ENCODE results near the gene PLA2G4F. TPM values are rescaled to one million over a fixed set of nuclear protein-coding genes. Genes with fewer than 3 reads are reported as not detected.

PLA2G4F gene
- total and polyA plus RNA-seq, 5 experiments from 2014 or later, result 0.04 TPM; not detected in 4

GRCh38 chr15:42151141-42151561, 5.3 kb downstream of the PLA2G4F start:
- Mint-ChIP-seq H3K4me1 (peaks cover 0 to 4% (median 0%) of the 10 kb centered on the region in 4 donors), H3K36me3 (peaks cover 0 to 2% (median 0%) of the 10 kb centered on the region in 3 donors), H3K27me3 (no peaks in the 10 kb centered on the region), H3K4me3 (peak overlapping the region in 1 of 10 donors; percentile 3), H3K9me3 (no peaks in the 10 kb centered on the region), H3K27ac (peak overlapping the region in 1 of 10 donors; percentile 23)
- ATAC-seq (no peak), DNase-seq (no peak)
- POLR2A ChIA-PET, result no interaction called here

GRCh38 chr15:42150219-42150970, 6.0 kb downstream of the PLA2G4F start:
- Mint-ChIP-seq H3K4me1 (peaks cover 0 to 4% (median 0%) of the 10 kb centered on the region in 4 donors), H3K36me3 (peaks cover 0 to 2% (median 0%) of the 10 kb centered on the region in 3 donors), H3K27me3 (no peaks in the 10 kb centered on the region), H3K4me3 (no peak overlapping the region), H3K9me3 (no peaks in the 10 kb centered on the region), H3K27ac (peak overlapping the region in 1 of 10 donors; percentile 64)
- ATAC-seq (no peak), DNase-seq (no peak)
- POLR2A ChIA-PET, result interaction anchor here (0.6 kb wide), 1 partner anchor 439 kb away, joined by 3 read pairs; no protein-coding TSS in a partner anchor

- H3K36me3 Mint-ChIP-seq, result peaks cover 0 to 2% (median 0%) of the 10 kb centered on the region in 3 donors
- H3K4me1 Mint-ChIP-seq, result peaks cover 0 to 4% (median 0%) of the 10 kb centered on the region in 4 donors
- no peak overlapping the region for H3K4me3 Mint-ChIP-seq
- DNase-seq (no peak), ATAC-seq (no peak)
- peaks cover 0 to 3% (median 0%) of the 10 kb centered on the region in 5 donors for H3K27me3 Mint-ChIP-seq
- POLR2A ChIA-PET, result interaction anchor here (0.6 kb wide), 1 partner anchor 440 kb away, joined by 3 read pairs; no protein-coding TSS in a partner anchor
- no peaks in the 10 kb centered on the region for H3K9me3 Mint-ChIP-seq
- peak overlapping the region in 1 of 10 donors; percentile 64 for H3K27ac Mint-ChIP-seq
Measured at GRCh38 chr15:42149493-42150218, 6.8 kb downstream of the PLA2G4F start.

- Mint-ChIP-seq H3K27ac (no peak overlapping the region), H3K36me3 (peaks cover 0 to 2% (median 0%) of the 10 kb centered on the region in 3 donors)
- ATAC-seq, result no peak
Measured at GRCh38 chr15:42148808-42149492, 7.5 kb downstream of the PLA2G4F start.

GRCh38 chr15:42147431-42147735, 9.1 kb downstream of the PLA2G4F start:
- Mint-ChIP-seq H3K36me3 (peaks cover 0 to 2% (median 0%) of the 10 kb centered on the region in 3 donors), H3K4me3 (no peak overlapping the region), H3K27ac (no peak overlapping the region), H3K4me1 (peaks cover 0 to 4% (median under 1%) of the 10 kb centered on the region in 4 donors), H3K9me3 (no peaks in the 10 kb centered on the region), H3K27me3 (peaks cover 0 to 3% (median 0%) of the 10 kb centered on the region in 5 donors)
- DNase-seq (no peak), ATAC-seq (no peak)
- POLR2A ChIA-PET, result no interaction called here

More at GRCh38 chr15:42148808-42149492, 7.5 kb downstream of the PLA2G4F start:
- POLR2A ChIA-PET, result no interaction called here
- Mint-ChIP-seq H3K4me1 (peaks cover 0 to 4% (median 0%) of the 10 kb centered on the region in 4 donors), H3K9me3 (no peaks in the 10 kb centered on the region), H3K27me3 (peaks cover 0 to 3% (median 0%) of the 10 kb centered on the region in 5 donors), H3K4me3 (no peak overlapping the region)
- DNase-seq, result no peak

- Mint-ChIP-seq H3K9me3 (no peaks in the 10 kb centered on the region), H3K4me3 (no peak overlapping the region)
Measured at GRCh38 chr15:42146551-42147430, 9.6 kb downstream of the PLA2G4F start.

GRCh38 chr15:42145546-42146455, 10.6 kb downstream of the PLA2G4F start:
- H3K27ac Mint-ChIP-seq, result no peak overlapping the region
- no peaks in the 10 kb centered on the region for H3K9me3 Mint-ChIP-seq
- no peaks in the 10 kb centered on the region for H3K36me3 Mint-ChIP-seq
- no peak overlapping the region for H3K4me3 Mint-ChIP-seq
- POLR2A ChIA-PET, result no interaction called here
- H3K4me1 Mint-ChIP-seq, result peaks cover 0 to 2% (median under 1%) of the 10 kb centered on the region in 4 donors
- ATAC-seq, result no peak
- DNase-seq, result no peak
- H3K27me3 Mint-ChIP-seq, result peaks cover 0 to 3% (median 0%) of the 10 kb centered on the region in 5 donors

More at GRCh38 chr15:42146551-42147430, 9.6 kb downstream of the PLA2G4F start:
- Mint-ChIP-seq H3K27ac (no peak overlapping the region), H3K4me1 (peaks cover 0 to 4% (median under 1%) of the 10 kb centered on the region in 4 donors), H3K27me3 (peaks cover 0 to 3% (median 0%) of the 10 kb centered on the region in 5 donors), H3K36me3 (peaks cover 0 to 2% (median 0%) of the 10 kb centered on the region in 3 donors)
- POLR2A ChIA-PET, result no interaction called here
- no peak for ATAC-seq
- DNase-seq, result no peak

- H3K27me3 Mint-ChIP-seq, result peaks cover 0 to 3% (median 0%) of the 10 kb centered on the region in 5 donors
- H3K4me1 Mint-ChIP-seq, result peaks cover 0 to 2% (median under 1%) of the 10 kb centered on the region in 4 donors
- no peak overlapping the region for H3K4me3 Mint-ChIP-seq
- POLR2A ChIA-PET, result no interaction called here
- no peaks in the 10 kb centered on the region for H3K36me3 Mint-ChIP-seq
- ATAC-seq (no peak), DNase-seq (no peak)
- peak overlapping the region in 1 of 10 donors; percentile 24 for H3K27ac Mint-ChIP-seq
- H3K9me3 Mint-ChIP-seq, result no peaks in the 10 kb centered on the region
Measured at GRCh38 chr15:42144841-42145375, 11.5 kb downstream of the PLA2G4F start.

- Mint-ChIP-seq H3K4me3 (no peak overlapping the region), H3K27me3 (peaks cover 0 to 3% (median 0%) of the 10 kb centered on the region in 5 donors), H3K36me3 (no peaks in the 10 kb centered on the region), H3K9me3 (no peaks in the 10 kb centered on the region), H3K27ac (no peak overlapping the region), H3K4me1 (peaks cover 0 to 2% (median under 1%) of the 10 kb centered on the region in 4 donors)
- DNase-seq (peak in 1 of 10 donors; percentile 24), ATAC-seq (no peak)
- POLR2A ChIA-PET, result no interaction called here
Measured at GRCh38 chr15:42143866-42144625, 12.4 kb downstream of the PLA2G4F start.

- Mint-ChIP-seq H3K9me3 (no peaks in the 10 kb centered on the region), H3K4me1 (peaks cover 0 to 2% (median under 1%) of the 10 kb centered on the region in 4 donors), H3K27me3 (peaks cover 0 to 3% (median 0%) of the 10 kb centered on the region in 5 donors), H3K36me3 (no peaks in the 10 kb centered on the region), H3K4me3 (no peak overlapping the region), H3K27ac (no peak overlapping the region)
- POLR2A ChIA-PET, result no interaction called here
- DNase-seq (no peak), ATAC-seq (no peak)
Measured at GRCh38 chr15:42143356-42143755, 13.1 kb downstream of the PLA2G4F start.

All from naive thymus-derived CD8-positive, alpha-beta T cell (primary cell).